Fibroblast of pulmonary artery (primary cell): Measurements from ENCODE around the gene GDE1.

Source experiments
- DNase-seq: peaks from one replicate; pipeline ENCODE4 v3.0.0-alpha.2; 2010; ENCODE audit warnings: low read depth
- H3K4me3 ChIP-seq: replicated peaks from 2 replicates; pipeline ENCODE4 v1.5.1; 2011; ENCODE audit warnings: low read depth, mild to moderate bottlenecking, control low read depth, low read length, moderate library complexity
- TF ChIP-seq, protein P1 (sequence below): IDR thresholded peaks from 2 replicates; pipeline ENCODE4 v1.5.1; 2011; ENCODE audit warnings: mild to moderate bottlenecking, control low read depth, low read length, inconsistent platforms; ENCODE audit errors: missing control alignments

The GDE1 gene, protein sequence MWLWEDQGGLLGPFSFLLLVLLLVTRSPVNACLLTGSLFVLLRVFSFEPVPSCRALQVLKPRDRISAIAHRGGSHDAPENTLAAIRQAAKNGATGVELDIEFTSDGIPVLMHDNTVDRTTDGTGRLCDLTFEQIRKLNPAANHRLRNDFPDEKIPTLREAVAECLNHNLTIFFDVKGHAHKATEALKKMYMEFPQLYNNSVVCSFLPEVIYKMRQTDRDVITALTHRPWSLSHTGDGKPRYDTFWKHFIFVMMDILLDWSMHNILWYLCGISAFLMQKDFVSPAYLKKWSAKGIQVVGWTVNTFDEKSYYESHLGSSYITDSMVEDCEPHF

DNA sequence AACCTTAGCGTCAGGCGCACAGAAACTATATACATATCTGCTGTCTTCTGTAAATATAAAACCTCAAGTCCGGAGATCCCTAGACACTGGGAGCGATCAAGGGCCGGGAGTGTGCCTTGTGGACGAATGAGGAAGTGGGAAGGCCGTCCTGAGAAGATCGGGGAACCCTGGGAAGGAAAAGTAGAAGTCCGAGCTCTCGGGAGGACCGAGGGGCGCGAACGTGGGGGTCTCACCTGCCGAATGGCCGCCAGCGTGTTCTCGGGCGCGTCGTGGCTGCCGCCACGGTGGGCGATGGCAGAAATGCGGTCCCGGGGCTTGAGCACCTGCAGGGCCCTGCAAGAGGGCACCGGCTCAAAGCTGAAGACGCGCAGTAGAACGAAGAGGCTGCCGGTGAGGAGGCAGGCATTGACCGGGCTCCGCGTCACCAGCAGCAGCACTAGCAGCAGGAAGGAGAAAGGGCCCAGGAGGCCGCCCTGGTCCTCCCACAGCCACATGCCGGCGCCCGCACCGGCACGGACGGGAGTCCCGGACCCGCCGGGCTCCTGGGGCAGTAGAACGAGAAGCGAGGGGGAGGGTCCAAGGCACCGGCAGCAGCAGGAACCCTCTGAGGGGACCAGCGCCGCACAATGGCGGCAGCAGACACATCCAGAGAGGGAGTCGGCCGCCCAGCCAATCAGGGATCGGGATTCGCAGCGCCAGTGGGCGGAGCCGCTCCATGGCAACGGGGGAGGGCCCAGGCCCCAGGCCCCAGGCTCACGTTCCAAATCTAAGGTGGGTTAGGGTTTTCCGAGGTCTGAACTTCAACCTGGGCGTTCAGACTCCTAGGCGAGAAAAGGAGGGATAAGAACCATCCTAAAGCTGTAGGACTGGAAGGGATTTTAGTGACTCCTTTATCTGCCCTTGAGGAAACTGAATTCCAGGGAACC, at the start of gene GDE1:
GDE1 (minus strand) TSS at position 628 of the 926 bp plus-strand sequence; CDS start at position 494, 134 bp downstream.
- TF ChIP-seq, protein P1, sequence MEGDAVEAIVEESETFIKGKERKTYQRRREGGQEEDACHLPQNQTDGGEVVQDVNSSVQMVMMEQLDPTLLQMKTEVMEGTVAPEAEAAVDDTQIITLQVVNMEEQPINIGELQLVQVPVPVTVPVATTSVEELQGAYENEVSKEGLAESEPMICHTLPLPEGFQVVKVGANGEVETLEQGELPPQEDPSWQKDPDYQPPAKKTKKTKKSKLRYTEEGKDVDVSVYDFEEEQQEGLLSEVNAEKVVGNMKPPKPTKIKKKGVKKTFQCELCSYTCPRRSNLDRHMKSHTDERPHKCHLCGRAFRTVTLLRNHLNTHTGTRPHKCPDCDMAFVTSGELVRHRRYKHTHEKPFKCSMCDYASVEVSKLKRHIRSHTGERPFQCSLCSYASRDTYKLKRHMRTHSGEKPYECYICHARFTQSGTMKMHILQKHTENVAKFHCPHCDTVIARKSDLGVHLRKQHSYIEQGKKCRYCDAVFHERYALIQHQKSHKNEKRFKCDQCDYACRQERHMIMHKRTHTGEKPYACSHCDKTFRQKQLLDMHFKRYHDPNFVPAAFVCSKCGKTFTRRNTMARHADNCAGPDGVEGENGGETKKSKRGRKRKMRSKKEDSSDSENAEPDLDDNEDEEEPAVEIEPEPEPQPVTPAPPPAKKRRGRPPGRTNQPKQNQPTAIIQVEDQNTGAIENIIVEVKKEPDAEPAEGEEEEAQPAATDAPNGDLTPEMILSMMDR = peak; percentile 40
- peak; percentile 88 for DNase-seq
- H3K4me3 ChIP-seq = peak within 1 kb of the TSS; percentile 89

DNA sequence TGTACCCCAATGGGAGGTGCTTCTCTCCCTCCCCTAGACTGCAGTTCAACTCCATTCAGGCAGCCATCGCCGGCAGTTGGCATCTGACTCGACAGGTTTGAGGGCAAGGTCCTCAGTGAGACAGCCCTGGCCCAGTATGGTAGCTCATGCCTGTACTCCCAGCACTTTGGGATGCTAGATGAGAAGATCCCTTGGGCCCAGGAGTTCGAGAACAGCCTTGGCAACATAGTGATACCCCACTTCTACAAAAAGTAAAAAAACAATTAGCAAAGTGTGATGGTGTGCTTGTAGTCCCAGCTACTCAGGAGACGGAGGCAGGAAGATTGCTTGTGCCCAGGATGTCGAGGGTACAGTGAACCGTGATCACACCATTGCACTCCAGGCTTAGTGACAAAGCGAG, 45.7 kb upstream of the GDE1 start:
- TF ChIP-seq, protein P1 = no peak
- H3K4me3 ChIP-seq = no peak overlapping the region
- DNase-seq = no peak

DNA sequence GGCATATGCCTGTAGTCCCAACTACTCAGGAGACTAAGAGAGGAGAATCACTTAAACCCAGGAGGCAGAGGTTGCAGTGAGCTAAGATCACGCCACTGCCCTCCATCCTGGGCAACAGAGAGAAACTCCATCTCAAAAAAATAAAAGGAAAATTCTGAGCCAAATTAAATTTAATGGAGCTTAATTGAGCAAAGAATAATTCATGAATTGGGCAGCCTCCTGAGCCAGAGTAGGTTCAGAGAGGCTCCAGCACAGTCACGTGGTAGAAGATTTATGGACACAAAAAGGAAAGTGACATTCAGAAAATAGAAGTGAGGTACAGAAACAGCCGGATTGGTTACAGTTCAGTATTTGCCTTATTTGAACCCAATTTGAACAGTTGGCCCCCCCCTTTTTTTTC, 44.5 kb upstream of the GDE1 start:
- DNase-seq = no peak
- H3K4me3 ChIP-seq = no peak overlapping the region
- TF ChIP-seq, protein P1 = no peak

DNA sequence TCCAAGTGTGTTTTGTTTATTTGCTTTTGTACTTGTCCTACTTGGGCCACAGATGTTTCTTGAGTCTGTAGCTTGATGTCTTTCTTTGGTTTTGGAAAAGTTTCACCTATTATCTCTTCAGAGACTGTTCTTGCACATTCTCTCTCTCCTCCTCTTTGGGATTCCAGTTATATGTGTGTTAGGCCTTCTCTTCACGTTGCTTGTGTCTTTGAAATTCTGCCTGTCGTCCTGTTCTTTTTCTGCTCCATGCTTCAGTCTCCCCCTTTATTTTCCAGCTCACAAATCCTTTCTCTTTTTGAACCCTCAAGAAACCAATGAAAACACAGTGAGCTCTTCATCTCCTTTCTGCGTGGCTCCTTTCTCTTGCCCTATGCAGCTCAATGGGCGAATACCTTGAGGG, 41.5 kb upstream of the GDE1 start:
- no peak overlapping the region for H3K4me3 ChIP-seq
- TF ChIP-seq, protein P1 = no peak
- no peak for DNase-seq

DNA sequence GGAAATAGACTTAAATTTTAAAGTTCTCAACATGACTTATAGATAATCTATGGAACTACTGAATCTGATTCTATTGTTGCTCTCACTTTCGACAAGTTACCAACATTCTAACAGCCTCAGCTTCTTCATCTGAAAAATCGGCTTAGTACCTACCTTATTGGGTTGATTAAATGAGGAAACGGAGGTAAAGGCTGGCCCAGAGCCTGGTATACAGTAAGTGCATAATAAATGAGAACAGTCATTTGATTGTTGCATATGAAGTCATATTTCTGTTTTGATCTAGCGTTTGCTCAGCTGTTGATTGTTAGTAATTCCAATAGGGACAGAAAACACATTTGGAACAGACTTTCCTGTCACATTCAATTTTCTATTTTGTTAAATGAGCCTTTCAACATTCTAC, 38.2 kb upstream of the GDE1 start:
- TF ChIP-seq, protein P1 = no peak
- no peak for DNase-seq
- no peak overlapping the region for H3K4me3 ChIP-seq

DNA sequence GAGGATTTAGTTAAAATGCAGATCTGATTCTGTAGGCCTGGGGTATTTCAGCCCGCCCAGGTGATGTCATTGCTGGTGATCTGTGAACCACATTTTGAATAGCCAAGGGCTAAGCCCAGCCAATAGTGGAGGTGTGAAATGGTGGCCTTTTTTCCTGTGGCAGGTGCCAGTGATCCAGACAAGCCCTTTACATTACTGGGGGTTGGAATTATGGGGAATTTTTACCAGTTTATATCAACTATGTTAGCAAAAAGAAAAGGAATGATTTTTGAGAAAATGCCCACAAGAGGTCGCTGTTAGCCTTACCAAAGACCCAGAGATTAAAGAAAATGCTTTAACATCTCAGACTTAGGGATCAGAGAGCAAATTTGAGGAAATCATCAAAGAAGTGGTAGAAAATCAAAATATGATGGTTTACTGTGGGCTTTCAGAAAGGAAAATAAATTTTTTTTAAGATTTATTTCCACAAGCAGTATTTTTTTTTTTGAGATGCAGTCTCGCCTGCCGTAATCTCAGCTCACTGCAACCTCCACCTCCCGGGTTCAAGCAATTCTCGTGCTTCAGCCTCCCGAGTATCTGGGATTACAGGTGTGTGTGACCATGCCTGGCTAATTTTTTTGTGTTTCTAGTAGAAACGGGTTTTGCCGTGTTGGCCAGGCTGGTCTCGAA, 37.5 kb upstream of the GDE1 start:
- peak; percentile 85 for DNase-seq
- TF ChIP-seq, protein P1 = peak; percentile 56
- no peak overlapping the region for H3K4me3 ChIP-seq
